Measurements from ENCODE around the gene RBM17.

DNA sequence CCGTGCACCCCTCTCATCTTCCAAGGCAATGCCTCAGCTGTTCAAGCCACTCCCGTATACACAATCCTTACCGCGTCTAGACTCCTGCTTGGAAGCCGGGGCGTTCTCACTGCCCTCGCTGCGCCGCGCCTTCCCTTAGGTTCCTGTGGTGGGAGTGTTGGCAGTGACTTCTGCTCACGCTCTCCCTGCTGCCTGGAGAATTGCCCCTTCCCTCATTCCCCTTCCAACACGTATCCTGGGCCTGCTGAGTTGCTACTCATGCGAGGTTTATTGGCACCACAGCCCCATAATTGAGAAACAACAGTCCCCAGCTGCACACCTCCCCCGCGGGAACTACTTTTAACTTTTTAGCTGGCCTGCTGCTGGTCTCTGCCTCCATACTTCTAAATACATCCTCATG, 31.9 kb downstream of the RBM17 start:
- TF ChIP-seq, protein P1, sequence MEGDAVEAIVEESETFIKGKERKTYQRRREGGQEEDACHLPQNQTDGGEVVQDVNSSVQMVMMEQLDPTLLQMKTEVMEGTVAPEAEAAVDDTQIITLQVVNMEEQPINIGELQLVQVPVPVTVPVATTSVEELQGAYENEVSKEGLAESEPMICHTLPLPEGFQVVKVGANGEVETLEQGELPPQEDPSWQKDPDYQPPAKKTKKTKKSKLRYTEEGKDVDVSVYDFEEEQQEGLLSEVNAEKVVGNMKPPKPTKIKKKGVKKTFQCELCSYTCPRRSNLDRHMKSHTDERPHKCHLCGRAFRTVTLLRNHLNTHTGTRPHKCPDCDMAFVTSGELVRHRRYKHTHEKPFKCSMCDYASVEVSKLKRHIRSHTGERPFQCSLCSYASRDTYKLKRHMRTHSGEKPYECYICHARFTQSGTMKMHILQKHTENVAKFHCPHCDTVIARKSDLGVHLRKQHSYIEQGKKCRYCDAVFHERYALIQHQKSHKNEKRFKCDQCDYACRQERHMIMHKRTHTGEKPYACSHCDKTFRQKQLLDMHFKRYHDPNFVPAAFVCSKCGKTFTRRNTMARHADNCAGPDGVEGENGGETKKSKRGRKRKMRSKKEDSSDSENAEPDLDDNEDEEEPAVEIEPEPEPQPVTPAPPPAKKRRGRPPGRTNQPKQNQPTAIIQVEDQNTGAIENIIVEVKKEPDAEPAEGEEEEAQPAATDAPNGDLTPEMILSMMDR (IDR thresholded peaks at IDR 0.05), result no peak
- TF ChIP-seq POLR2A (IDR thresholded peaks at IDR 0.05) (no peak), POLR2AphosphoS5 (IDR thresholded peaks at IDR 0.05) (no peak)
